Stimulated activated CD8-positive, alpha-beta memory T cell treated with anti-CD3 and anti-CD28 coated beads, Interleukin-15, amount 100 ng/mL, for 1 hour (primary cell): ENCODE data around the gene FAM83G.
"Not testable (repeated sequence)": the region's sequence is repeated elsewhere in the genome, so short reads cannot be mapped to it uniquely, and the experiment has no call there.

Experiments
- DNase-seq: peaks from one replicate; pipeline ENCODE4 v3.0.0-alpha.2; 2020; ENCODE audit warnings: low read depth

FAM83G gene, protein sequence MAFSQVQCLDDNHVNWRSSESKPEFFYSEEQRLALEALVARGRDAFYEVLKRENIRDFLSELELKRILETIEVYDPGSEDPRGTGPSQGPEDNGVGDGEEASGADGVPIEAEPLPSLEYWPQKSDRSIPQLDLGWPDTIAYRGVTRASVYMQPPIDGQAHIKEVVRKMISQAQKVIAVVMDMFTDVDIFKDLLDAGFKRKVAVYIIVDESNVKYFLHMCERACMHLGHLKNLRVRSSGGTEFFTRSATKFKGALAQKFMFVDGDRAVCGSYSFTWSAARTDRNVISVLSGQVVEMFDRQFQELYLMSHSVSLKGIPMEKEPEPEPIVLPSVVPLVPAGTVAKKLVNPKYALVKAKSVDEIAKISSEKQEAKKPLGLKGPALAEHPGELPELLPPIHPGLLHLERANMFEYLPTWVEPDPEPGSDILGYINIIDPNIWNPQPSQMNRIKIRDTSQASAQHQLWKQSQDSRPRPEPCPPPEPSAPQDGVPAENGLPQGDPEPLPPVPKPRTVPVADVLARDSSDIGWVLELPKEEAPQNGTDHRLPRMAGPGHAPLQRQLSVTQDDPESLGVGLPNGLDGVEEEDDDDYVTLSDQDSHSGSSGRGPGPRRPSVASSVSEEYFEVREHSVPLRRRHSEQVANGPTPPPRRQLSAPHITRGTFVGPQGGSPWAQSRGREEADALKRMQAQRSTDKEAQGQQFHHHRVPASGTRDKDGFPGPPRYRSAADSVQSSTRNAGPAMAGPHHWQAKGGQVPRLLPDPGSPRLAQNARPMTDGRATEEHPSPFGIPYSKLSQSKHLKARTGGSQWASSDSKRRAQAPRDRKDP

GRCh38 chr17:19004421-19005136 lies at the start of gene FAM83G:
FAM83G (minus strand) TSS chr17:19004764; CDS start chr17:19004041, 723 bp downstream.
- peak; percentile 74 for DNase-seq

- DNase-seq: not testable (repeated sequence)
Observed at GRCh38 chr17:19048826-19049225, 44.3 kb upstream of the FAM83G start.

DNA sequence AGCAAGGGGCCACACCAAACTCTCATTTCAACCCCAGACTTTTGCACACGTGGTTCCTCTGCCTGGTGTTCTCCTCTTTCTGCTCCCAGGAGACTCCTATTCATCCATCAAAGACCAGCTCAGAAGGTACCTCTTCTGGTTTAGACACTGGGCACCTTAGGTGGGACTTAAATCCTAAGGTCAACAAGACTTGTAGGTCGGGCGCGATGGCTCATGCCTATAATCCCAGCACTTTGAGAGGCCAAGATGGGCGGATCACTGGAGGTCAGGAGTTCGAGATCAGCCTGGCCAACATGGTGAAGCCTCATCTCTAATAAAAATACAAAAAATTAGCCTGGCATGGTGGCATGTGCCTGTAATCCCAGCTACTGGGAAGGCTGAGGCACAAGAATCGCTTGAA lies 42.9 kb upstream of the FAM83G start:
- not testable (repeated sequence) for DNase-seq

- DNase-seq: not testable (repeated sequence)
Observed at GRCh38 chr17:19046782-19047375, 42.3 kb upstream of the FAM83G start, which contains the start of gene GRAP. GRAP (minus strand) TSS chr17:19046957; CDS start chr17:19046926, 31 bp downstream.

DNA sequence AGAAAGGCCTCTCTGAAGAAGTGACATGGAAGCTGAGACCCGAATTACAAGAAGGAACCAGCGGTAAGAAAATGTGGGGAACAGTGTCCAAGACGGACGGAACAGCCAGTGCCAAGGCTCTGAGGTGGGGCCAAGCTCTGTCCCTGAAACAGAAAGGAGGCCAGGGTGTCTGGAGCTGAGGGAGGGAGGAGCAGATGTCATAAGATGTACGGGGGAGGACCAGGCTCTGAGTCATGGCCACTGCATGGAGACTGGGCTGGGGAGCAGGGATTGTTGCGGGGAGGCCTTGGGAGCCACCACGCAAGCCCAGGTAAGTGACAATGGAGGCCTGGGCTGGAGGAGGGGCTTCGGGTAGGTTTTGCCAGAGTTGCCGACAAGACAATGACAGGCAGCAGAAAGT lies 40.1 kb upstream of the FAM83G start:
- DNase-seq: not testable (repeated sequence)

GRCh38 chr17:19043032-19043431 lies 38.5 kb upstream of the FAM83G start:
- not testable (repeated sequence) for DNase-seq

DNA sequence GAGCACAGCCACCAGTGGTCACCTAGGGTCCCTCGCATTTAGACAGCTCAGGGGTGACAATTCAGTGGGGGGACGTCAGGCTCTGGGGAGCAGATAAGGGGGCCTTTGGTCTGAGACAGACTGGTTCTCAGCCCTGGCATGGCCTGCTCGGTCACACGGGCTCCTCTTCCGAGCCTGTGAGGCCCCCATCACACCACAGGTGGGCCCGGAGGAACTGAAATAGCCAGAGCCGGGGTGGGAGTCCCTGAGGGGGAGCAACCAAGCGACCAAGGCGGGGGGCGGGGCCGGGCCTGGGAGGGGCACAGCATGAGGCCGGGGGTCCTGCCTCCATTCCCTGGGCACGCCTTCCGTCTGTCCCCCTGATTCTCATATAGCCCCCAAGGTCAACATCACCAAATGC lies 37.8 kb upstream of the FAM83G start:
- not testable (repeated sequence) for DNase-seq

DNA sequence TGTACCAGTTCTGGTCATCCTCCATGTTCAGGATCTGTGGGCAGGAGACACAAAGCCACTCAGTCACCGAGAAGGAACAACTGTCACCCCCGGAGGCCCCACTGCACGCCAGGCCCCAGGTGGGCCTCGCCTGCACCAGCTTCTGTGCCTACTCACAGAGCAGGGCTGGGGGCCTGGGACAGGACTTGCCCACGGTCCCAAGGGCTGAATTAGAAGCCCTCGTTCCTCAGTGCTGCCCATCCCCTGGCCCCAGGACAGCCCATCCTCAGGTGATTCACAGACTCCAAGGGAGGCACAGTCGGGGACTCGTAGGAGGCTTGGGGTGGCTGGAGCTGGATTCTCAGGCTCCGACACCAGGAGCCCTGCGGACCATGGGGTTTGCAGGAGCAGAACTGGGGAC lies 37.3 kb upstream of the FAM83G start:
- DNase-seq: not testable (repeated sequence)

GRCh38 chr17:19040350-19040749 lies 35.8 kb upstream of the FAM83G start:
- DNase-seq: not testable (repeated sequence)

DNA sequence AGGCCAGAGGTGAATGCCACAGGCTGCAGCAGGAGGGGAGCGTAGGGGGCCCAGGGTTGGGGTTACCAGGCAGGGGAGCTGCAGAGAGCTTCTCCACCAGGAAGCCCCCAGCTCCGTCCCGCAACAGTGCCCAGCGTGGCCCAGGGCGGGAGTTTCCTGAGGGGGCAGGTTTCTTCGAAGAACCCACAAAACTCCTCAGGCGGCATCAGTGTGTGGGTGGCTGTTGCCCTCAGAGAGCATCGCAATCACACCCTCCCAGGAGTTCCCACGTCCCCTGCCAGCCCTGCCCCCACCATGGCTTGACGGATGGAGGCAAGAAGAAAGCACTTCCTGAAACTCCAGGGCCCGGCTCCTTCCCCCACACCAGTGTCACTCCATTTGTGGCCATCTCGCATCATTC lies 34.2 kb upstream of the FAM83G start:
- DNase-seq: not testable (repeated sequence)

- DNase-seq: not testable (repeated sequence)
Observed at GRCh38 chr17:19038007-19038406, 33.4 kb upstream of the FAM83G start.

DNA sequence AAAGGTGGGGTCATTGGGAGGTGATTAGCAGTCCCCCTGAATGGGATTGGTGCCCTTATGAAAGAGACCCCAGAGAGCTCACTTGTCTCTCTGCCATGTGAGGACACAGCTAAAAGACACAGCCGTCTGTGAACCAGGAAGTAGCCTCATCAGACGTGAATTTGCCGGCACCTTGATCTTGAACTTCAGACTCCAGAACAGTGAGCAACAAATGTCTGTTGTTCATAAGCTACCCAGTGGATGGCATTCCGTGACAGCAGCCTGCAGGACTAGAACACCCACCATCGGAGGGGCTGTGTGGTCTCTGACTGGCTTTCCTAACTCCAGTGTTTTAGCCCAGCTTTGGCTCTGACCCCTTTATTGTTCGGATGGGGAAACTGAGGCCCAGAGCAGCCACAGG lies 33.0 kb upstream of the FAM83G start:
- not testable (repeated sequence) for DNase-seq

- DNase-seq: not testable (repeated sequence)
Observed at GRCh38 chr17:19036186-19036585, 31.6 kb upstream of the FAM83G start.

GRCh38 chr17:19032377-19032988 lies 27.9 kb upstream of the FAM83G start:
- not testable (repeated sequence) for DNase-seq

GRCh38 chr17:19031729-19032128 lies 27.2 kb upstream of the FAM83G start:
- not testable (repeated sequence) for DNase-seq

DNA sequence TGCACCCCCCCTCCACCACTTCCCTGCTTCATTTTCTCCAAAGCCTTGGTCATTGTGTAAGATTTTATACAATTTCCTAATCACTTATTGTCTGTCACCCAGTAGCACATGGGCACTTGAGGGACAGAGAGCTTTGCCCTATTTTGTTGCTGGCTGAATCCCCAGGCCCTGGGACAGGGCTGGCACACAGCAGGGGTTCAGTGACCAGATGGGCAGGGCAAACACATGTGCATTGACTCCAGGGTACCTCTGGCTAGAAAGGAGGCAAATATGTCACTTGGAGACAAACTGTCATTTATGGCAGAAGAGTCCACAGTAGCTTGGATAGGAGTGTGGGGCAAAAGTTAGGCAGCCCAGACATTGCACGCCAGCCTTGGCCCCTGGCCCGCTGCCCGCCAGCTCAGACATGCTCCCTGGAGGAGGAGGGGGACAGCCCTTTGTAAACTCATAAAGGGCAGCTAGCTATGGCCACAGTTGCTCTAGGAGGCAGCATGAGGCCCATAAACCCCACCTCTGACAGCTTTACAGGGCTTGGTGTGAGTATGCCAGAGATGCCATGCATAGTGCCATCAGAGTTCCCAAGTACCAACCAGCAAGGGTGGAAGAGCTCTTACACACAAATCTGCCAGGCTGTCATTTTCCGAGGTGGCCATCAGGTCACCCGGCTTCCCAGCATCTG lies 26.3 kb upstream of the FAM83G start:
- not testable (repeated sequence) for DNase-seq

DNA sequence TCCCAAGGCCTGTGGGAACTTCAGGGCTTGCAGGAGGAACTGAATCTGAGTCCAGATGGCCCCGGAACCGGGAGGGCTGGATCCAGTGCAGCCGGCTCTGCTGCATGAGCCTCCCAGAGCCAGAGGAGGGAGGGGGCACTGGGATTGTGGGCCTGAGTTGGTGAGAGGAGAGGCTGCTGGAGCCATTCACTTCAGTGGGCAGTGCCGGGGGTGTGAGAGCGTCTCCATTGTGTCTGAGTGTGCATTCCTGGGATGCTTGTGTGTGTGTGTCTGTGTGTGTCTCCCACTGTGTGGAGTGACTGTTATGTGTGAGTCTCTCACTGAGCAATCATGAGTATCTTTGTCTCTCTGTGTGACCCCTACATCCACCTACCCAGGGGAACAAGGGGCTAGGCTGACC lies 25.2 kb upstream of the FAM83G start:
- DNase-seq: not testable (repeated sequence)

GRCh38 chr17:19028671-19029070 lies 24.1 kb upstream of the FAM83G start:
- DNase-seq: not testable (repeated sequence)

DNA sequence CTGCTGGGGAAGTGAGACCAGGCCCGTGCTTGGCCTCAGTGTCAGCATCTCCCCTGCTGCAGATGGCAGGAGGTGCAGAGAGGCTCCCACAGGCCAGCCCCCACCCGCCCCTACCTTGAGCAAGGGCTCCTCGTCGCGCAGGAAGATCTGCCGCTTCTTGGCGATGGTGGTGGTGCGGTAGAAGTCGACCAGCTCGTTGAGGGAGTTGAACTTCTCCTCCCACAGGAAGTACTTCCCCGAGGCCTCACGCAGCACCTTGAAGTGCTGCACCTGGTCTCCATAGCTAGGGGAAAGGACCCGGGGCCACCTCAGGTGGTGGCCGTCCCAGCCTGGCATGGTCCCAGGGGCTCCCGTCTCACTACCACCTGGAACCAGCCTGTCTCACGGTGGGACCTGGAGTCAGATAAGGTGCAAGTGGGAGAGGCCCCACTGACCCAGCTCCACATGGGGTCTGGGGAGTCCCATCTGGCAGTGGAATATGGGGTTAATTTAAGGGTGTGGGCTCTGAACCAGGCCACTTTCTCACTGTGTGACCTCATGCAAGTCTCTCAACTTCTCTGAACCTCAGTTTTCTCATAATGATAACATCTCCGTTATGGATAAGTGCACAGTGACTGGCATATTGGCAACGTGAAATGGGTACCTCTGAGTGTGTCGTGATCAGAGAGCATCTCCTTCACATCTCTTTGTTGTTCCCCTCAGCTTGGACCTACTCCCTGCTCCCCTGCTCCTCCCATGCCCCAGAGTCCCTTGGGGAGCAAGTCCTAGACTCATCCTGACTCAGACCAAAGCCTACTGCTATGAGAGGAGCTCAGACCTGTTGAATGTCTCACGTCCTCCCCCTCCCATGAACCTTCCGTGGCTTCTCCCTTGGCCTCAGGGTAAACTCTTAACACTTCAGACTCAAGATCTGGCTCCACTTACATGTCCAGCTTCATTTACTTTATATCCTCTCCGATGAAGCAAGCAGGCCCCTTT lies 19.8 kb upstream of the FAM83G start:
- no peak for DNase-seq
